ENCODE measurements around the gene ORM2.

ORM2 gene

DNA sequence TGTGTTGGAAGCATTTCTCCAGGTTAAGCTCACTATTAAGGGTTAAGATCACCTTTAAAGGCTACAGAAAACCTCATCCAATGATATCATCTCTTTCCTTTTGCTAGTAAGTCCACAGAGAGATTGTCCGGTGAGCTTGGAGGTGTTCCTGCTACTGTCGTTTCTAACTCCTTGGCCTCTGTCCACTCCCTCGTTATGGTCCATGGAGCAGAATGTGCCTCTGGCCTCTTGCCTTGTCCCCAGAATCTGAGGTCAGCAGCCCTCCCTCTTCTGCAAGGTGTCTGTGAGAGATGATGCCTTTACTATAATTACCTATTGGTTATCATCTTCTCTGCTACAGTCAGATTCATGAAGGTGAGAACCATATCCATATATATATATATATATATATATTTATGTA lies 15.0 kb downstream of the ORM2 start:
- TF ChIP-seq CTCF (IDR thresholded peaks at IDR 0.05; ENCODE audit: low read depth, low read length): no peak
- DNase-seq: no peak
- Histone ChIP-seq H3K36me3 (peaks cover 99% of the 10 kb centered on the region), H3K9me3 (ENCODE audit: severe bottlenecking) (no peaks in the 10 kb centered on the region), H3K27me3 (ENCODE audit: insufficient read depth, low read depth, severe bottlenecking) (no peaks in the 10 kb centered on the region), H3K4me3 (ENCODE audit: low read depth, low read length) (no peak overlapping the region), H3K27ac (no peak overlapping the region)

GRCh38 chr9:114345493-114346065 lies 15.9 kb downstream of the ORM2 start:
- peaks cover 99% of the 10 kb centered on the region for H3K36me3 ChIP-seq
- no peak overlapping the region for H3K27ac ChIP-seq
- H3K27me3 ChIP-seq (ENCODE audit: insufficient read depth, low read depth, severe bottlenecking): no peaks in the 10 kb centered on the region
- no peak for TF ChIP-seq CTCF (IDR thresholded peaks at IDR 0.05; ENCODE audit: low read depth, low read length)
- no peaks in the 10 kb centered on the region for H3K9me3 ChIP-seq (ENCODE audit: severe bottlenecking)
- no peak overlapping the region for H3K4me3 ChIP-seq (ENCODE audit: low read depth, low read length)
- DNase-seq: no peak

DNA sequence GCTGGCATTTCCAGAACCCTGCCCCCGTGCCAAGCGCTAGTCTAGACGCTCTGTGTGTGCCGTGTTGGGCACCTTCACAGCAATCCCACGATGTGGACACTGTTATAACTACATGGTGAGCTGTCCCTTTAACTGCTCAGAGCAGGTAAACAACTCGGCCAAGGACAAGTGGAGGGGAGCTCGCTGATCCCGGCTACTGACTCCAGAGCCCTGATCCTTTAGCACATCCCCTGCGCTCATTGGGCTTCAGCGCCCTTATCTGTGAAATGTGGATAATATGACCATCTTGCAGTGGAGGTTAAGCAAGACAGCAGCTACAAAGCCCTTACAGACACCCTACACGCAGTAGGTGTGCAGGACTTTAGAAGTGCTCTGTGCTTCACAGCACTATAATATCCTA lies 16.5 kb downstream of the ORM2 start:
- Histone ChIP-seq H3K4me3 (ENCODE audit: low read depth, low read length) (no peak overlapping the region), H3K9me3 (ENCODE audit: severe bottlenecking) (no peaks in the 10 kb centered on the region), H3K27ac (no peak overlapping the region), H3K36me3 (peaks cover 99% of the 10 kb centered on the region), H3K27me3 (ENCODE audit: insufficient read depth, low read depth, severe bottlenecking) (no peaks in the 10 kb centered on the region)
- no peak for DNase-seq
- no peak for TF ChIP-seq CTCF (IDR thresholded peaks at IDR 0.05; ENCODE audit: low read depth, low read length)

GRCh38 chr9:114347675-114348074 lies 18.0 kb downstream of the ORM2 start:
- Histone ChIP-seq H3K4me3 (ENCODE audit: low read depth, low read length) (no peak overlapping the region), H3K27ac (no peak overlapping the region; the same call in 1 of the 2 replicates), H3K27me3 (ENCODE audit: insufficient read depth, low read depth, severe bottlenecking) (no peaks in the 10 kb centered on the region), H3K36me3 (peaks cover 100% of the 10 kb centered on the region), H3K9me3 (ENCODE audit: severe bottlenecking) (no peaks in the 10 kb centered on the region)
- no peak for DNase-seq
- TF ChIP-seq CTCF (IDR thresholded peaks at IDR 0.05; ENCODE audit: low read depth, low read length): no peak

GRCh38 chr9:114348261-114348905 lies 18.7 kb downstream of the ORM2 start:
- DNase-seq: no peak
- Histone ChIP-seq H3K4me3 (ENCODE audit: low read depth, low read length) (no peak overlapping the region), H3K27me3 (ENCODE audit: insufficient read depth, low read depth, severe bottlenecking) (no peaks in the 10 kb centered on the region), H3K9me3 (ENCODE audit: severe bottlenecking) (no peaks in the 10 kb centered on the region), H3K27ac (peak overlapping the region; percentile 50), H3K36me3 (peaks cover 100% of the 10 kb centered on the region)
- TF ChIP-seq CTCF (IDR thresholded peaks at IDR 0.05; ENCODE audit: low read depth, low read length): no peak
